LNCAP (cell line): ENCODE data around the gene FOXE1.

Experiments
- TF ChIP-seq, protein P1 (sequence below): fragments of 450-650 bp; IDR thresholded peaks from 2 replicates; pipeline ENCODE4 v1.5.1; 2017; ENCODE audit warnings: mild to moderate bottlenecking

The FOXE1 gene

DNA sequence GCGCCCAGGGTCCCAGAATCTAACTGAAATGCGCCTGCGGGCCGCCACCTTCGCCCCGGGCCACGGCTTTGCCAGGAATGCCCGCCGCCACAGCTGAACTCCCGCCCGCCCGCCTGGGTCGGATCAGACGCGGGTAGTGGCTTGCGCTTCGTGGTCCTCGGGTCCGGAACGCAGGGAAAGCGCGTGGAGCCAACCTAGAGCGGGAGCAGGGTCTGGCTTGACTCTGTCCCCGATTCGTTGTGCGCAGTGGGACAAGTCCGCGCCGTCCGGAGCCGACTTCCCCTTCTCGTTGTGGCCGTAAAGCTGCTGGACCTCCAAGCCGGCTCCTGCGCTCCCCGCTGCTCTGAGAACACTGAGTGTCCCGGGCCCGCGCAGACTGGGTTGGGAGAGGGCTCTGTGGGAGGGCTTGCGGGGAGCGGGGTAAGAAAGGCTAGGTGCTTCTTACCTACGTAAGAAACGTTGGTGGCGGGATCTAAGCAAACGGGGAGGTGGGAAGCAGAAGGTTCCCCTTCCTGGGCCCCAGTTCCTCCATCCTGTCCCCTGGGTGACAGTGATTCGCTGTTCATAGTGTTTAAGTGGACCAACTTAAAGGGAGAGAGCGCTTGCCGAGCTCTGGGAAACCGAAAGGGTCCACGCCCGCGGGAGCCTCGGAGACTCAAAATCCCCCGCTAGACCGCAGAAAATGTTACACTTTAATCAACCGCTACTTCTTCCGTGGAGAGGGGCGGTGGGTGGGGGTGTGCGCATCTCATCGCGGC lies 4.4 kb upstream of the FOXE1 start:
- TF ChIP-seq, protein P1, sequence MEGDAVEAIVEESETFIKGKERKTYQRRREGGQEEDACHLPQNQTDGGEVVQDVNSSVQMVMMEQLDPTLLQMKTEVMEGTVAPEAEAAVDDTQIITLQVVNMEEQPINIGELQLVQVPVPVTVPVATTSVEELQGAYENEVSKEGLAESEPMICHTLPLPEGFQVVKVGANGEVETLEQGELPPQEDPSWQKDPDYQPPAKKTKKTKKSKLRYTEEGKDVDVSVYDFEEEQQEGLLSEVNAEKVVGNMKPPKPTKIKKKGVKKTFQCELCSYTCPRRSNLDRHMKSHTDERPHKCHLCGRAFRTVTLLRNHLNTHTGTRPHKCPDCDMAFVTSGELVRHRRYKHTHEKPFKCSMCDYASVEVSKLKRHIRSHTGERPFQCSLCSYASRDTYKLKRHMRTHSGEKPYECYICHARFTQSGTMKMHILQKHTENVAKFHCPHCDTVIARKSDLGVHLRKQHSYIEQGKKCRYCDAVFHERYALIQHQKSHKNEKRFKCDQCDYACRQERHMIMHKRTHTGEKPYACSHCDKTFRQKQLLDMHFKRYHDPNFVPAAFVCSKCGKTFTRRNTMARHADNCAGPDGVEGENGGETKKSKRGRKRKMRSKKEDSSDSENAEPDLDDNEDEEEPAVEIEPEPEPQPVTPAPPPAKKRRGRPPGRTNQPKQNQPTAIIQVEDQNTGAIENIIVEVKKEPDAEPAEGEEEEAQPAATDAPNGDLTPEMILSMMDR, result no peak

DNA sequence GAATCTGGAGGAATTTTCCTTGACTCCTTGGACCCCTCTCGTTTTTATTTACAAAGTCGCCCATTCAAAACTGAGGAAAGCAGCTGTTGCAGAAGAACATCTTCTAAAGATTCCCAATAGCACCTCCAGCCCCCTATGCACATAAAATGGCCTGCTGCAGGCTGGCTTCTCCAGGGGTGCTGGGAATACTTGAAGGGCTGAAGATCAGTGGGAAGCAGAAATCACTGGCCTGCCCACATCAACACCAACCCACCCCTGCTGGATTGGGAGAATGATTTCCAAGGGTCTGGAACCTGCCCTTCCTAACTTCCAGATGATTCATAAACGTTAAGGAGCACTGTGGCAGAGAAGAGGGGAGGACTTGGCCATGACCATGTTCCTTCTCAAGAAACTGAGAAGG lies 3.0 kb upstream of the FOXE1 start:
- TF ChIP-seq, protein P1, result no peak

DNA sequence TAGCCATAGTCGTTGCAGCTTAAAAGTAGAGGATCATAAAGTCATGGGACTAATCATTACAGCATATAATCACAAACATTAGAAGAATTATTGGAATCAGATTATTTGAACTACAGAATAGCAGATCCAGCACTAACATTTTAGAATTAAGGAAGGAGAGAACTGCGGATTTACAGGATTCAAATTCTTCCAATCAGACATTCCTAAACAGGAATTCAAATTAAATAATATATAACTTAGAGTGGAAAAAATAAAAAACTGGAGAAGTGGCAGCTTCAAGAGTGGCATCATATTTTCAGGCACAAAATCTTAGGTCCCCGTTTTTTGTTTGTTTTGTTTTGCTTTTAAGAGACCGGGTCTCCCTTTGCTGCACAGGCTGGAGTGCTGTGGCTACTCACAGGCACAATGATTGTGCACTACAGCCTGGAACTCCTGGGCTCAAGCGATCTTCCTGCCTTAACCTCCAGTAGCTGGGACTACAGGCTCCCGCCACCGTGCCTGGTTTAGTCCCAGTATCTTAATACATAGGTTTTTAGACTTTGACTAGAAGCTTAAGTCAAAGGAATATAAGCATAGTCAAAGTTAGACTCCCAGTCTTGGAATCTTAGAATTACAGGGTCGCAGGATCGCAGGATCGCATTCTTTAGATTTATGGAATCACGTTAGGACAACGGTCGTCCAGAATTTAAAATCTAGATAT lies 2.1 kb upstream of the FOXE1 start:
- TF ChIP-seq, protein P1, result no peak

DNA sequence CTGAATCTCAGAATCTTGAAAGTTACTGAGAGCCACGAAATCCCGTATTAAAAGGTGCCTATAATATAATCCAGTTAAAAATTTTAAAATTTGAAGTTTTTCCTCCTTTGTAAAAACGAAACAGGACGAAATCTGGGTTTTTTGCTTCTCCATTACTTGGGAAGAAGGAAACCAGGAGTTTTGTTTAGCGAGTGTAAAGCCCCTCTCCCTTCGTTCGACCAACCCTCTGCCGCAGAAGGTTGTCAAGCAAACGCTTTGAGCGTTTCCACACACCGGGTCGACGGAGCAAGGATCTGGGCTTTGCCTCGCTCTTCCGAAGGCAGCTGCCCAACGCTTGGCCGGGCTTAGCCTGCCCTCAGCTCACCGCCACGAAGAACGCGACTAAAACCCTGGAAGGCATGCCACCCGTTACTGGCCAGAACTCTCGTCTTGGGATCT lies 1.6 kb upstream of the FOXE1 start:
- TF ChIP-seq, protein P1, result no peak

DNA sequence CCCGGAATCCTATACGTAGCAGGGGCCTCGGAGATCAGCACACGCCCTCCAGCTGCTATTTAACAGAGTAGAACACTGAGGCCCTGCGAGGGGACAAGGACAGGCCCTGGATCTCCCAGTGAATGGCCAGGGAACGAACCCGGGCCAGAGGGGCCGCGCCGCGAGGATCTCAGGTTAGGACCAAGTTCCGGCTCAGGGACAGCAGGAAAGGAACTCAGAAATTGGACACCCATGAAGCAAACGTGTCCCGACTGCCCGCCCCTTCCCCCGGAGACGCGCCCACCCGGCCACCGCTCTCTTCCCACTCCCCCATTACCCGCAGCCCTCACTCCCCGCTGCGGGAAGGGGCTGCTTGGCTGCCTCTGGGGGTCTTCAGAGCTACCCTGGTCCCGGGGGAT lies 1.0 kb upstream of the FOXE1 start:
- TF ChIP-seq, protein P1, result no peak

DNA sequence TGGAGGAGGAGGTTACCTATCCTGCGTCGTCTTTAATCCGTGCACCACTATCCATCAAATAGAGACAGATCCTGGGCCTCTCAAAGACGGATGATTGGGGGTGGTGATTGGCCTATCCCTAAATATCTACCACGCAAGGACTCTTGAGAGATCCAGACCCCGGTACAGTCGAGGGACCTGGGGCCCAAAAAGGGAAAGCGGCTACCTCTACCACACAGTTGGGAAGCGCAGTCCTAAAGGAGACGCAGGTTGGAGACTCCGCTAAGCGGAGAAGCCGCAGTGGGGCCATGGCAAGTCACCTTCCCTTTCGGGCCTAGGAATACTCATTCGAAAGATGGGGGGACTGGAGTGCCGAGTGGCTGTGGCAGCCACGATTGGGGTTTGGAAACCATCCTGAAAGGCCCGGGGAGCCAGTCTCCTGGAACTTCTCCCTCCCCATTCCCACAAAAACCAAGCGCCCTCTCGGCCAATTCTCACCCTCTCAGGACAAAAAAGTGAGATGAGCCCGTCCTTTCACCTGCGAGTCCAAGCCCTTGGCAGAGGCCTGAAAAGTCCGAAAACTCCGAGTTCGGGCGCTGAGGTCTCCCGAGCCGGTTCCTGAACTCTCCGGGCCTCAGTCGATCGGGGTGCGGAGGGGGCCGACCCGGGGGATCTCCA lies 499 bp upstream of the FOXE1 start:
- TF ChIP-seq, protein P1, result no peak

DNA sequence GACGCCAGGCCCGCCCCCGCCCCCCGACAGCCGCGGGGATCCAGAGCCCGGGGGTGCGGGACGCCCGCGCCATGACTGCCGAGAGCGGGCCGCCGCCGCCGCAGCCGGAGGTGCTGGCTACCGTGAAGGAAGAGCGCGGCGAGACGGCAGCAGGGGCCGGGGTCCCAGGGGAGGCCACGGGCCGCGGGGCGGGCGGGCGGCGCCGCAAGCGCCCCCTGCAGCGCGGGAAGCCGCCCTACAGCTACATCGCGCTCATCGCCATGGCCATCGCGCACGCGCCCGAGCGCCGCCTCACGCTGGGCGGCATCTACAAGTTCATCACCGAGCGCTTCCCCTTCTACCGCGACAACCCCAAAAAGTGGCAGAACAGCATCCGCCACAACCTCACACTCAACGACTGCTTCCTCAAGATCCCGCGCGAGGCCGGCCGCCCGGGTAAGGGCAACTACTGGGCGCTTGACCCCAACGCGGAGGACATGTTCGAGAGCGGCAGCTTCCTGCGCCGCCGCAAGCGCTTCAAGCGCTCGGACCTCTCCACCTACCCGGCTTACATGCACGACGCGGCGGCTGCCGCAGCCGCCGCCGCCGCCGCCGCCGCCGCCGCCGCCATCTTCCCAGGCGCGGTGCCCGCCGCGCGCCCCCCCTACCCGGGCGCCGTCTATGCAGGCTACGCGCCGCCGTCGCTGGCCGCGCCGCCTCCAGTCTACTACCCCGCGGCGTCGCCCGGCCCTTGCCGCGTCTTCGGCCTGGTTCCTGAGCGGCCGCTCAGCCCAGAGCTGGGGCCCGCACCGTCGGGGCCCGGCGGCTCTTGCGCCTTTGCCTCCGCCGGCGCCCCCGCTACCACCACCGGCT lies 1.0 kb downstream of the FOXE1 start:
- TF ChIP-seq, protein P1, result no peak
